H1 (cell line): ENCODE results near the gene KIF4A. TPM values are rescaled to one million over a fixed set of nuclear protein-coding genes. Genes with fewer than 3 reads are reported as not detected.
A peak's percentile ranks its signal among the peaks of the same experiment; 100 is the strongest.

Experiments
- CTCF ChIA-PET: fragments of 300-600 bp; sonication (Branson Sonifier 250); formaldehyde crosslinking; loops from one replicate; lab custom pipeline; 2021; ENCODE audit not compliant: partially characterized antibody; lab: Charles Lee
- POLR2A ChIA-PET: fragments of 300-600 bp; sonication (Branson Sonifier 250); formaldehyde crosslinking; loops from one replicate; lab custom pipeline; 2021; ENCODE audit warnings: inconsistent platforms; ENCODE audit not compliant: partially characterized antibody; lab: Charles Lee
- DNase-seq, 2 experiments: peaks; one replicate each; pipeline versions ENCODE4 v3.0.0 to v3.0.0-alpha.2; 2010 to 2022; ENCODE audit warnings: low spot score in 2 of 2, low read depth in 1 of 2, mixed read lengths in 1 of 2
- FAIRE-seq: peaks from 2 replicates; lab custom pipeline; 2011; peaks lifted over from hg19 to GRCh38; lab: Jason Lieb, UNC
- H2AFZ ChIP-seq: 2 replicates; pipeline ENCODE4 v1.8.1; 2012; ENCODE audit warnings: low read length, inconsistent platforms
- H2AK5ac ChIP-seq: 2 replicates; pipeline ENCODE4 v1.6.1; 2013; ENCODE audit warnings: low read depth, low read length
- H2BK120ac ChIP-seq: replicated peaks from 2 replicates; pipeline ENCODE3; 2013; ENCODE audit warnings: low read depth, low read length, inconsistent platforms
- H2BK12ac ChIP-seq: 2 replicates; pipeline ENCODE4 v1.6.1; 2013; ENCODE audit warnings: low read depth, low read length
- H2BK15ac ChIP-seq: 2 replicates; pipeline ENCODE4 v1.6.1; 2013; ENCODE audit warnings: low read length
- H2BK20ac ChIP-seq: 2 replicates; pipeline ENCODE4 v1.6.1; 2013; ENCODE audit warnings: low read length
- H2BK5ac ChIP-seq: 2 replicates; pipeline ENCODE4 v1.6.1; 2013; ENCODE audit warnings: low read depth, low read length
- H3K14ac ChIP-seq: 2 replicates; pipeline ENCODE4 v1.6.1; 2013; ENCODE audit warnings: inconsistent platforms; ENCODE audit not compliant: insufficient read length
- H3K18ac ChIP-seq: 2 replicates; pipeline ENCODE4 v1.6.1; 2013; ENCODE audit warnings: low read length; ENCODE audit errors: extremely low read depth
- H3K23ac ChIP-seq: 2 replicates; pipeline ENCODE4 v1.6.1; 2013; ENCODE audit warnings: inconsistent platforms; ENCODE audit not compliant: insufficient read length
- H3K23me2 ChIP-seq: 2 replicates; pipeline ENCODE4 v1.6.1; 2013; ENCODE audit warnings: low read depth, low read length
- H3K27ac ChIP-seq: 2 replicates; pipeline ENCODE4 v1.6.1; 2011; ENCODE audit warnings: low read depth, low read length, inconsistent platforms
- H3K27me3 ChIP-seq, 4 experiments: replicated peaks in 1 of 4; 1 replicate in 1 of 4; 2 replicates in 3 of 4; pipeline versions ENCODE4 v1.6.1 to v1.8.1; 2011 to 2013; ENCODE audit warnings: low read length in 3 of 4, mild to moderate bottlenecking in 3 of 4, inconsistent platforms in 2 of 4, mixed read lengths in 2 of 4, moderate library complexity in 1 of 4; ENCODE audit not compliant: control insufficient read depth in 3 of 4, insufficient read depth in 3 of 4; ENCODE audit errors: extremely low read depth in 1 of 4
- H3K36me3 ChIP-seq, 4 experiments: 2 replicates each; pipeline versions ENCODE4 v1.6.1 to v1.8.1; 2011 to 2013; ENCODE audit warnings: mild to moderate bottlenecking in 4 of 4, low read length in 3 of 4, moderate library complexity in 2 of 4, control low read depth in 1 of 4, inconsistent platforms in 1 of 4; ENCODE audit not compliant: insufficient read depth in 4 of 4, control insufficient read depth in 2 of 4
- H3K4ac ChIP-seq: replicated peaks from 2 replicates; pipeline ENCODE3; 2013; ENCODE audit warnings: low read length, low read depth, mixed read lengths, inconsistent platforms; ENCODE audit not compliant: insufficient read length
- H3K4me1 ChIP-seq, 4 experiments: replicated peaks in 1 of 4; 1 replicate in 1 of 4; 2 replicates in 3 of 4; pipeline versions ENCODE4 v1.6.1 to v1.8.1; 2011 to 2013; ENCODE audit warnings: low read length in 3 of 4, inconsistent platforms in 2 of 4, mixed read lengths in 1 of 4; ENCODE audit not compliant: insufficient read depth in 4 of 4, control insufficient read depth in 3 of 4
- H3K4me2 ChIP-seq, 2 experiments: 2 replicates each; pipeline versions ENCODE4 v1.6.1 to v1.8.1; 2011 to 2013; ENCODE audit warnings: low read depth in 2 of 2, low read length in 2 of 2, control low read depth in 1 of 2, inconsistent platforms in 1 of 2, mild to moderate bottlenecking in 1 of 2; ENCODE audit not compliant: insufficient read depth in 1 of 2
- H3K4me3 ChIP-seq, 4 experiments: fragments of 200-600, 300-600 bp in 1 of 4; sonication (generic), shearing (Covaris generic), sonication (Bioruptor Twin) in 1 of 4; 2 replicates each; pipeline versions ENCODE4 v1.5.1 to v1.8.1; 2011 to 2016; ENCODE audit warnings: low read length in 4 of 4, low read depth in 3 of 4, control low read depth in 2 of 4, inconsistent platforms in 2 of 4, mild to moderate bottlenecking in 2 of 4, mixed read lengths in 1 of 4, moderate library complexity in 1 of 4; ENCODE audit not compliant: insufficient read depth in 2 of 4; ENCODE audit errors: extremely low read depth in 1 of 4
- H3K56ac ChIP-seq: replicated peaks from 2 replicates; pipeline ENCODE3; 2013; ENCODE audit warnings: low read depth, mild to moderate bottlenecking, mixed read lengths, low read length, inconsistent platforms; ENCODE audit not compliant: insufficient read length
- H3K79me1 ChIP-seq: 2 replicates; pipeline ENCODE4 v1.6.1; 2013; ENCODE audit warnings: low read depth, low read length, control low read depth
- H3K79me2 ChIP-seq, 2 experiments: 2 replicates each; pipeline versions ENCODE4 v1.6.1 to v1.8.1; 2012 to 2013; ENCODE audit warnings: low read length in 2 of 2, mild to moderate bottlenecking in 2 of 2, inconsistent platforms in 1 of 2; ENCODE audit not compliant: insufficient read depth in 2 of 2, control insufficient read depth in 1 of 2
- H3K9ac ChIP-seq, 4 experiments: replicated peaks in 1 of 4; 1 replicate in 1 of 4; 2 replicates in 3 of 4; pipeline versions ENCODE4 v1.6.1 to v1.8.1; 2011 to 2013; ENCODE audit warnings: low read depth in 3 of 4, low read length in 3 of 4, control low read depth in 2 of 4, mild to moderate bottlenecking in 2 of 4, moderate library complexity in 2 of 4, inconsistent platforms in 1 of 4; ENCODE audit errors: extremely low read depth in 1 of 4
- H3K9me3 ChIP-seq, 2 experiments: 2 replicates each; pipeline versions ENCODE4 v1.6.1 to v1.8.1; 2012 to 2013; ENCODE audit warnings: mild to moderate bottlenecking in 2 of 2, moderate library complexity in 2 of 2, control low read depth in 1 of 2, inconsistent platforms in 1 of 2, low read depth in 1 of 2, low read length in 1 of 2, mixed read lengths in 1 of 2; ENCODE audit not compliant: insufficient read depth in 2 of 2
- H4K20me1 ChIP-seq, 2 experiments: replicated peaks in 1 of 2; 2 replicates each; pipeline versions ENCODE3 to v1.8.1; 2011 to 2013; ENCODE audit warnings: inconsistent platforms in 2 of 2, low read length in 2 of 2, mild to moderate bottlenecking in 1 of 2; ENCODE audit not compliant: insufficient read depth in 2 of 2, control insufficient read depth in 1 of 2
- H4K5ac ChIP-seq: 2 replicates; pipeline ENCODE4 v1.6.1; 2013; ENCODE audit warnings: low read length, low read depth, mixed read lengths, inconsistent platforms; ENCODE audit not compliant: insufficient read length
- H4K8ac ChIP-seq: 2 replicates; pipeline ENCODE4 v1.8.0; 2013; ENCODE audit warnings: mild to moderate bottlenecking, moderate library complexity, low read length, inconsistent platforms; ENCODE audit not compliant: insufficient read depth; ENCODE audit errors: extremely low read depth
- H4K91ac ChIP-seq: replicated peaks from 2 replicates; pipeline ENCODE3; 2013; ENCODE audit warnings: low read length, mixed read lengths, inconsistent platforms; ENCODE audit not compliant: insufficient read length
- RAD21 ChIP-seq, 2 experiments: IDR thresholded peaks in 1 of 2; conservative IDR thresholded peaks in 1 of 2; 2 replicates each; pipeline ENCODE4 v1.6.1; 2011; ENCODE audit warnings: low read depth in 2 of 2, low read length in 2 of 2, improper control_type of control experiment in 1 of 2, inconsistent platforms in 1 of 2, mild to moderate bottlenecking in 1 of 2, moderate library complexity in 1 of 2
- WGBS, 2 experiments: shearing (Covaris generic) in 1 of 2; methylation state at CpG; one replicate each; pipeline versions ENCODE4 v1.1.6 to v1.1.7; 2013 to 2015; ENCODE audit warnings: low lambda C conversion rate in 2 of 2, mixed read lengths in 2 of 2, inconsistent platforms in 1 of 2, low coverage in 1 of 2, missing lambda C conversion rate in 1 of 2; ENCODE audit not compliant: insufficient replicate concordance in 2 of 2, insufficient coverage in 1 of 2, insufficient read length in 1 of 2; ENCODE audit errors: extremely low coverage in 1 of 2, missing lambda C conversion rate in 1 of 2; 5-methylcytosine and 5-hydroxymethylcytosine counted together
- polyA plus RNA-seq, 7 experiments: library from polyadenylated mRNA; depleted of rRNA in 3 of 7; stranded (reverse) in 5 of 7; unstranded in 2 of 7; fragments of >200 nt in 5 of 7; fragments of 200-250 nt in 2 of 7; gene quantifications; 1 replicate in 5 of 7; 2 replicates in 1 of 7; 4 replicates in 1 of 7; pipeline versions ENCODE4 v1.2.1 to v1.2.3, GENCODE V29; 2011 to 2013; ENCODE audit warnings: missing spikeins in 2 of 7, mixed read lengths in 2 of 7
- total RNA-seq: library from RNA; stranded (reverse); fragmentation: NEBNext Ultra II Directional; extraction: Animal tissue kit (Norgen Biotek cat#: 25700); gene quantifications from 2 replicates; pipeline ENCODE4 v1.2.1, GENCODE V29; 2021
- TF ChIP-seq, protein P1 (sequence below), 3 experiments: IDR thresholded peaks; 1 replicate in 2 of 3; 2 replicates in 1 of 3; pipeline versions ENCODE4 v1.5.1 to v1.6.1; 2011; ENCODE audit warnings: low read length in 3 of 3, mild to moderate bottlenecking in 3 of 3, inconsistent platforms in 2 of 3, low read depth in 1 of 3, moderate library complexity in 1 of 3; ENCODE audit not compliant: insufficient read depth in 1 of 3; ENCODE audit errors: control extremely low read depth in 1 of 3

KIF4A gene
- total and polyA plus RNA-seq, 2 of the 8 experiments (the other 6 are each of a cell fraction or from before 2014, with no cell fraction given), result 10.9 to 35.7 TPM

DNA sequence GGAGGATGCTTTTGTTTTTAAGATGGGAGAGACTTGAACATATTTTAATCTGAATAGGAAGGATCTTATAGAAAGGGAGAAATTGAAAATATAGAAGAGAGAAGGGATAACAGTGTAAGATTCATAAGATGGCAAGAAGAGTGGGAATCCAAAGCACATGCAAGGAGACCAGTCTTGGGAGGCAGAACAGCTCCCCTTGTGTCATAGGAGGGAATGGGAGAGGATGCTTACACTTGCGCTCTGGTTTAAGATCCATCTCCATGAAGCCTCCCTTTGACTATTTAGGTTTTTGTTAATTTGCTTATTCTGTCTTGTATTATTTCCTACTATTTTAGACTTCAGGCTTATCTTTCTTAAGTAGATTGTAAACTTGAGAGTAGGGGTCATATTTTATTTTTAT, 42.7 kb downstream of the KIF4A start:
- Histone ChIP-seq H4K8ac (no peak overlapping the region), H3K27ac (no peak overlapping the region)
- TF ChIP-seq, protein P1, sequence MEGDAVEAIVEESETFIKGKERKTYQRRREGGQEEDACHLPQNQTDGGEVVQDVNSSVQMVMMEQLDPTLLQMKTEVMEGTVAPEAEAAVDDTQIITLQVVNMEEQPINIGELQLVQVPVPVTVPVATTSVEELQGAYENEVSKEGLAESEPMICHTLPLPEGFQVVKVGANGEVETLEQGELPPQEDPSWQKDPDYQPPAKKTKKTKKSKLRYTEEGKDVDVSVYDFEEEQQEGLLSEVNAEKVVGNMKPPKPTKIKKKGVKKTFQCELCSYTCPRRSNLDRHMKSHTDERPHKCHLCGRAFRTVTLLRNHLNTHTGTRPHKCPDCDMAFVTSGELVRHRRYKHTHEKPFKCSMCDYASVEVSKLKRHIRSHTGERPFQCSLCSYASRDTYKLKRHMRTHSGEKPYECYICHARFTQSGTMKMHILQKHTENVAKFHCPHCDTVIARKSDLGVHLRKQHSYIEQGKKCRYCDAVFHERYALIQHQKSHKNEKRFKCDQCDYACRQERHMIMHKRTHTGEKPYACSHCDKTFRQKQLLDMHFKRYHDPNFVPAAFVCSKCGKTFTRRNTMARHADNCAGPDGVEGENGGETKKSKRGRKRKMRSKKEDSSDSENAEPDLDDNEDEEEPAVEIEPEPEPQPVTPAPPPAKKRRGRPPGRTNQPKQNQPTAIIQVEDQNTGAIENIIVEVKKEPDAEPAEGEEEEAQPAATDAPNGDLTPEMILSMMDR (IDR thresholded peaks at IDR 0.05; ENCODE audit: control extremely low read depth in 1 of 3, insufficient read depth in 1 of 3, low read depth in 1 of 3, low read length in 3 of 3), result peak; percentile 7 to 46 (median 30); a peak in 2 of 4 replicates
- TF ChIP-seq RAD21 (IDR thresholded peaks at IDR 0.05 in 1 of 2, conservative IDR thresholded peaks at IDR 0.05 in 1 of 2; ENCODE audit: low read depth in 2 of 2, low read length in 2 of 2), result no peak
- TF ChIP-seq, all 59 proteins: peak for 1
- H4K5ac ChIP-seq, result no peak overlapping the region
- no peak overlapping the region for H2BK120ac ChIP-seq
- no peaks in the 10 kb centered on the region for H3K23me2 ChIP-seq
- H2AK5ac ChIP-seq, result no peak overlapping the region
- no peak overlapping the region for H3K23ac ChIP-seq
- no peak overlapping the region for H2BK12ac ChIP-seq
- H3K56ac ChIP-seq, result no peak overlapping the region
- H3K79me2 ChIP-seq, result no peaks in the 10 kb centered on the region
- DNase-seq (no peak), FAIRE-seq (peak; percentile 81)
- WGBS, 2 experiments, result 100% methylated on average over 1 of the region's 1 CpG; no CpG with 5 or more reads in 1 of the 2 experiments
- POLR2A ChIA-PET, result no interaction called here
- no peak overlapping the region for H3K9ac ChIP-seq
- no peak overlapping the region for H2BK15ac ChIP-seq
- no peak overlapping the region for H3K14ac ChIP-seq
- H2AFZ ChIP-seq, result no peak overlapping the region
- no peaks in the 10 kb centered on the region for H3K27me3 ChIP-seq
- no peaks in the 10 kb centered on the region for H3K79me1 ChIP-seq
- H4K91ac ChIP-seq, result no peak overlapping the region
- H3K9me3 ChIP-seq, result no peaks in the 10 kb centered on the region
- H3K4me2 ChIP-seq, result no peak overlapping the region
- H3K36me3 ChIP-seq, result peaks cover 0 to 9% (median 0%) of the 10 kb centered on the region in 4 experiments; a peak in 4 of 8 replicates
- no peaks in the 10 kb centered on the region for H3K4me1 ChIP-seq
- CTCF ChIA-PET, result interaction anchor here (1.0 to 1.4 kb wide), 2 partner anchors 11 to 91 kb away, joined by 3 to 5 read pairs; partner anchors contain the start of gene GDPD2
- H2BK5ac ChIP-seq, result no peak overlapping the region
- no peak overlapping the region for H2BK20ac ChIP-seq
- H4K20me1 ChIP-seq, result no peaks in the 10 kb centered on the region
- H3K4me3 ChIP-seq, result no peak overlapping the region
- no peak overlapping the region for H3K4ac ChIP-seq
- H3K18ac ChIP-seq, result no peak overlapping the region
